Trophoblast cell (in vitro differentiated cells and primary cell): ENCODE data around the gene ERLIN1.
A peak's percentile ranks its signal among the peaks of the same experiment; 100 is the strongest.

Experiments used
- DNase-seq, 2 donors: peaks; one replicate each; pipeline ENCODE4 v3.0.0-alpha.2; 2016
- H2AFZ ChIP-seq: 2 replicates; pipeline ENCODE4 v1.6.1; 2013; ENCODE audit warnings: low read length, moderate library complexity, mild to moderate bottlenecking; ENCODE audit not compliant: insufficient read depth, poor library complexity
- H2AK5ac ChIP-seq: 2 replicates; pipeline ENCODE4 v1.6.1; 2013; ENCODE audit warnings: mild to moderate bottlenecking, low read length
- H2BK120ac ChIP-seq: 2 replicates; pipeline ENCODE4 v1.6.1; 2013; ENCODE audit warnings: low read length, mild to moderate bottlenecking, moderate library complexity; ENCODE audit not compliant: insufficient read depth, poor library complexity
- H2BK12ac ChIP-seq: 2 replicates; pipeline ENCODE4 v1.6.1; 2013; ENCODE audit warnings: mild to moderate bottlenecking, low read length, moderate library complexity
- H2BK5ac ChIP-seq: 2 replicates; pipeline ENCODE4 v1.6.1; 2013; ENCODE audit warnings: low read length, low read depth, moderate library complexity, mild to moderate bottlenecking; ENCODE audit not compliant: poor library complexity
- H3K14ac ChIP-seq: 2 replicates; pipeline ENCODE4 v1.6.1; 2013; ENCODE audit warnings: mild to moderate bottlenecking, low read length
- H3K18ac ChIP-seq: 2 replicates; pipeline ENCODE4 v1.6.1; 2013; ENCODE audit warnings: mild to moderate bottlenecking, low read length
- H3K23ac ChIP-seq: 2 replicates; pipeline ENCODE4 v1.6.1; 2013; ENCODE audit warnings: low read length
- H3K27ac ChIP-seq: 2 replicates; pipeline ENCODE4 v1.5.1; 2013; ENCODE audit warnings: low read depth, mild to moderate bottlenecking, inconsistent platforms, low read length, moderate library complexity
- H3K27me3 ChIP-seq: 2 replicates; pipeline ENCODE4 v1.6.1; 2013; ENCODE audit warnings: inconsistent platforms, mild to moderate bottlenecking, low read length, moderate library complexity; ENCODE audit not compliant: insufficient read depth
- H3K36me3 ChIP-seq, 2 experiments: 1 replicate in 1 of 2; 2 replicates in 1 of 2; pipeline ENCODE4 v1.6.1; 2013; ENCODE audit warnings: low read length in 2 of 2, mild to moderate bottlenecking in 2 of 2, moderate library complexity in 1 of 2; ENCODE audit not compliant: insufficient read depth in 2 of 2, control insufficient read depth in 1 of 2
- H3K4ac ChIP-seq: 2 replicates; pipeline ENCODE4 v1.6.1; 2013; ENCODE audit warnings: low read depth, mild to moderate bottlenecking, low read length, moderate library complexity
- H3K4me1 ChIP-seq, 2 experiments: 1 replicate in 1 of 2; 2 replicates in 1 of 2; pipeline ENCODE4 v1.6.1; 2013; ENCODE audit warnings: low read length in 2 of 2, mild to moderate bottlenecking in 2 of 2, moderate library complexity in 1 of 2; ENCODE audit not compliant: insufficient read depth in 2 of 2, control insufficient read depth in 1 of 2
- H3K4me2 ChIP-seq: 2 replicates; pipeline ENCODE4 v1.6.1; 2013; ENCODE audit warnings: inconsistent platforms, mild to moderate bottlenecking, low read length, moderate library complexity
- H3K4me3 ChIP-seq: 2 replicates; pipeline ENCODE4 v1.5.1; 2013; ENCODE audit warnings: mild to moderate bottlenecking, low read depth, low read length, inconsistent platforms
- H3K79me1 ChIP-seq: one replicate; pipeline ENCODE4 v1.6.1; 2013; ENCODE audit warnings: low read length
- H3K79me2 ChIP-seq: 2 replicates; pipeline ENCODE4 v1.6.1; 2013; ENCODE audit warnings: low read length, mild to moderate bottlenecking; ENCODE audit not compliant: control insufficient read depth, insufficient read depth, poor library complexity
- H3K9ac ChIP-seq: 2 replicates; pipeline ENCODE4 v1.6.1; 2013; ENCODE audit warnings: mild to moderate bottlenecking, low read length
- H3K9me3 ChIP-seq: 2 replicates; pipeline ENCODE4 v1.6.1; 2013; ENCODE audit warnings: low read depth, mild to moderate bottlenecking, control low read depth, inconsistent platforms, low read length; ENCODE audit not compliant: insufficient read depth
- H4K12ac ChIP-seq: 2 replicates; pipeline ENCODE4 v1.6.1; 2013; ENCODE audit warnings: low read depth, mild to moderate bottlenecking, low read length, moderate library complexity
- H4K8ac ChIP-seq: 2 replicates; pipeline ENCODE4 v1.6.1; 2013; ENCODE audit warnings: low read depth, mild to moderate bottlenecking, low read length, moderate library complexity
- H4K91ac ChIP-seq: one replicate; pipeline ENCODE4 v1.6.1; 2013; ENCODE audit warnings: low read depth, mild to moderate bottlenecking, low read length, moderate library complexity
- WGBS: extraction: QIAGEN DNeasy Blood & Tissue Kit; methylation state at CpG from one replicate; pipeline ENCODE4 v1.1.7; 2013; ENCODE audit warnings: missing lambda C conversion rate; ENCODE audit not compliant: insufficient read length, insufficient coverage; ENCODE audit errors: extremely low coverage; 5-methylcytosine and 5-hydroxymethylcytosine counted together

Gene ERLIN1

GRCh38 chr10:100103581-100103980 lies 82.2 kb downstream of the ERLIN1 start:
- DNase-seq: peak in 1 of 2 donors; percentile 29
- WGBS: no CpG with 5 or more reads among the region's 5 CpGs
- no peak overlapping the region for H3K18ac ChIP-seq
- H3K9ac ChIP-seq: no peak overlapping the region
- H3K4me2 ChIP-seq: no peak overlapping the region
- no peak overlapping the region for H2BK120ac ChIP-seq
- no peak overlapping the region for H2BK5ac ChIP-seq
- no peaks in the 10 kb centered on the region for H3K9me3 ChIP-seq
- H4K12ac ChIP-seq: no peak overlapping the region
- H3K23ac ChIP-seq: no peak overlapping the region
- no peak overlapping the region for H3K14ac ChIP-seq
- H4K8ac ChIP-seq: no peak overlapping the region
- H2AFZ ChIP-seq: no peak overlapping the region
- no peak overlapping the region for H2AK5ac ChIP-seq
- H2BK12ac ChIP-seq: no peak overlapping the region
- no peak overlapping the region for H3K4ac ChIP-seq
- no peaks in the 10 kb centered on the region for H3K4me1 ChIP-seq
- H4K91ac ChIP-seq: no peak overlapping the region
- H3K4me3 ChIP-seq: no peak overlapping the region
- no peaks in the 10 kb centered on the region for H3K36me3 ChIP-seq
- H3K79me2 ChIP-seq: no peaks in the 10 kb centered on the region
- H3K27me3 ChIP-seq: no peaks in the 10 kb centered on the region
- no peaks in the 10 kb centered on the region for H3K79me1 ChIP-seq
- H3K27ac ChIP-seq: no peak overlapping the region

- peak in 1 of 2 donors; percentile 21 for DNase-seq
- no peak overlapping the region for H4K91ac ChIP-seq
- H3K27ac ChIP-seq: no peak overlapping the region
- no peaks in the 10 kb centered on the region for H3K27me3 ChIP-seq
- H4K12ac ChIP-seq: no peak overlapping the region
- no peak overlapping the region for H2BK5ac ChIP-seq
- no peak overlapping the region for H3K23ac ChIP-seq
- H3K9ac ChIP-seq: no peak overlapping the region
- no peak overlapping the region for H4K8ac ChIP-seq
- no peaks in the 10 kb centered on the region for H3K36me3 ChIP-seq
- H3K4me3 ChIP-seq: no peak overlapping the region
- no peak overlapping the region for H3K14ac ChIP-seq
- no peak overlapping the region for H3K18ac ChIP-seq
- no peak overlapping the region for H2BK120ac ChIP-seq
- no peak overlapping the region for H2AFZ ChIP-seq
- H3K79me2 ChIP-seq: no peaks in the 10 kb centered on the region
- H3K79me1 ChIP-seq: no peaks in the 10 kb centered on the region
- no peak overlapping the region for H2BK12ac ChIP-seq
- no peak overlapping the region for H3K4ac ChIP-seq
- H2AK5ac ChIP-seq: no peak overlapping the region
- H3K9me3 ChIP-seq: no peaks in the 10 kb centered on the region
- H3K4me2 ChIP-seq: no peak overlapping the region
- no peaks in the 10 kb centered on the region for H3K4me1 ChIP-seq
- WGBS: no CpG with 5 or more reads among the region's 6 CpGs
Observed at GRCh38 chr10:100101192-100102076, 84.4 kb downstream of the ERLIN1 start.

GRCh38 chr10:100100651-100101184 lies 85.1 kb downstream of the ERLIN1 start:
- H4K91ac ChIP-seq: no peak overlapping the region
- H3K79me2 ChIP-seq: no peaks in the 10 kb centered on the region
- no peak overlapping the region for H3K27ac ChIP-seq
- H3K14ac ChIP-seq: no peak overlapping the region
- no peak overlapping the region for H3K4me2 ChIP-seq
- no peak overlapping the region for H2BK120ac ChIP-seq
- no peak overlapping the region for H3K4me3 ChIP-seq
- no peaks in the 10 kb centered on the region for H3K79me1 ChIP-seq
- H3K9me3 ChIP-seq: no peaks in the 10 kb centered on the region
- no peaks in the 10 kb centered on the region for H3K36me3 ChIP-seq
- H3K27me3 ChIP-seq: no peaks in the 10 kb centered on the region
- no peak overlapping the region for H2BK5ac ChIP-seq
- no peaks in the 10 kb centered on the region for H3K4me1 ChIP-seq
- no peak overlapping the region for H4K12ac ChIP-seq
- no peak overlapping the region for H3K9ac ChIP-seq
- DNase-seq: peak in 1 of 2 donors; percentile 18
- no peak overlapping the region for H3K18ac ChIP-seq
- H3K23ac ChIP-seq: no peak overlapping the region
- WGBS: no CpG with 5 or more reads among the region's 6 CpGs
- no peak overlapping the region for H2AFZ ChIP-seq
- H4K8ac ChIP-seq: no peak overlapping the region
- H3K4ac ChIP-seq: no peak overlapping the region
- no peak overlapping the region for H2BK12ac ChIP-seq
- H2AK5ac ChIP-seq: no peak overlapping the region
